CD4-positive, CD25-positive, alpha-beta regulatory T cell (primary cell): ENCODE results near the gene C16orf92. TPM values are rescaled to one million over a fixed set of nuclear protein-coding genes. Genes with fewer than 3 reads are reported as not detected.

ENCODE experiments used
- ATAC-seq, 2 donors: fragments of 150-1000 bp; cut with Tn5 transposase; one replicate each; pipeline ENCODE4 v1.10.0; 2021; ENCODE audit warnings: low read depth in 2 of 2, moderate number of reproducible peaks in 2 of 2, moderate library complexity in 1 of 2
- DNase-seq, 3 donors: peaks; one replicate each; pipeline versions ENCODE4 v3.0.0 to v3.0.0-alpha.2; 2012 to 2022; ENCODE audit warnings: mixed read lengths in 1 of 3
- H3K27ac ChIP-seq: one replicate; pipeline ENCODE4 v1.7.0; 2013; ENCODE audit warnings: mild to moderate bottlenecking, low read length; ENCODE audit not compliant: insufficient read depth, poor library complexity, severe bottlenecking
- H3K27me3 ChIP-seq: one replicate; pipeline ENCODE4 v1.7.0; 2013; ENCODE audit warnings: low read length; ENCODE audit not compliant: control insufficient read depth, insufficient read depth
- H3K36me3 ChIP-seq: one replicate; pipeline ENCODE4 v1.7.0; 2013; ENCODE audit warnings: mild to moderate bottlenecking, low read length, moderate library complexity; ENCODE audit not compliant: control insufficient read depth, insufficient read depth
- H3K4me1 ChIP-seq: 2 replicates; pipeline ENCODE4 v1.7.0; 2013; ENCODE audit warnings: mild to moderate bottlenecking, low read length; ENCODE audit not compliant: insufficient read depth, control insufficient read depth, poor library complexity, severe bottlenecking
- H3K4me3 ChIP-seq: one replicate; pipeline ENCODE4 v1.7.0; 2013; ENCODE audit warnings: low read depth, mild to moderate bottlenecking, low read length, moderate library complexity
- H3K9me3 ChIP-seq, 2 experiments: 1 replicate in 1 of 2; 2 replicates in 1 of 2; pipeline ENCODE4 v1.7.0; 2013; ENCODE audit warnings: low read length in 2 of 2, mild to moderate bottlenecking in 1 of 2, moderate library complexity in 1 of 2; ENCODE audit not compliant: control insufficient read depth in 2 of 2
- H3K27ac Mint-ChIP-seq, 3 donors: one replicate each; pipeline ENCODE4 v1.8.0; 2020 to 2022; ENCODE audit warnings: mild to moderate bottlenecking in 3 of 3, mixed read lengths in 3 of 3, moderate library complexity in 2 of 3
- H3K27me3 Mint-ChIP-seq: one replicate; pipeline ENCODE4 v1.8.0; 2022; ENCODE audit warnings: mild to moderate bottlenecking, mixed read lengths
- H3K36me3 Mint-ChIP-seq: one replicate; pipeline ENCODE4 v1.8.0; 2020; ENCODE audit warnings: mixed read lengths
- H3K4me1 Mint-ChIP-seq, 4 donors: one replicate each; pipeline ENCODE4 v1.8.0; 2020 to 2022; ENCODE audit warnings: mixed read lengths in 4 of 4, mild to moderate bottlenecking in 1 of 4
- H3K4me3 Mint-ChIP-seq, 4 donors: one replicate each; pipeline ENCODE4 v1.8.0; 2020 to 2022; ENCODE audit warnings: mild to moderate bottlenecking in 4 of 4, mixed read lengths in 4 of 4, moderate library complexity in 3 of 4
- H3K9me3 Mint-ChIP-seq, 7 donors: one replicate each; pipeline ENCODE4 v1.8.0; 2020 to 2022; ENCODE audit warnings: mixed read lengths in 7 of 7, mild to moderate bottlenecking in 3 of 7, moderate library complexity in 2 of 7
- polyA plus RNA-seq, 4 donors: library from polyadenylated mRNA; unstranded; fragments of 300-500 nt; fragmentation: Illumina TruSeq; gene quantifications; one replicate each; pipeline ENCODE4 v1.2.3, GENCODE V29; 2021
- total RNA-seq: library from RNA; stranded (reverse); gene quantifications from one replicate; pipeline ENCODE4 v1.2.3, GENCODE V29; 2022

Gene C16orf92
- total and polyA plus RNA-seq, 5 donors from 2014 or later = not detected

DNA sequence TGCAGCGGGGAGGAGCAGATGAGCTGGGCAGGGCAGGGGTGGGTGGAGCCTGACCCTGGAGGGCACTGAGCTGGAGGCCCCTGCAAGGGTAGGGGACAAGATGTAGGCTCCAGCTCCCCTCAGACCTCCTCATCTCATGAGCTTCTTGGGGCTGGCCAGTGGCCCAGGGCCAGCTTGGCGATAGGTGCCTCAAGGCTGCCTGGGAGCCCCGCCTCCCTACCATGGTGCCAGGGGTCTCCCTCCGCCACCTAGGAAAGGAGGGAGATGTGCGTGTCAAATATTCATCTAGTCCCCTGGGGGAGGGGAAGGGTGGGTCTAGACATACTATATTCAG, 31.5 kb upstream of the C16orf92 start:
- Histone ChIP-seq H3K4me3 (no peak overlapping the region), H3K36me3 (peaks cover 33% of the 10 kb centered on the region), H3K9me3 (no peaks in the 10 kb centered on the region), H3K4me1 (peaks cover 14% of the 10 kb centered on the region), H3K27ac (no peak overlapping the region), H3K27me3 (no peaks in the 10 kb centered on the region)
- H3K27ac Mint-ChIP-seq = no peak overlapping the region
- peaks cover 0 to 27% (median 8%) of the 10 kb centered on the region in 4 donors for H3K4me1 Mint-ChIP-seq
- ATAC-seq (no peak), DNase-seq (no peak)
- no peaks in the 10 kb centered on the region for H3K9me3 Mint-ChIP-seq
- H3K27me3 Mint-ChIP-seq = peaks cover 4% of the 10 kb centered on the region
- H3K4me3 Mint-ChIP-seq = no peak overlapping the region
- H3K36me3 Mint-ChIP-seq = peaks cover 24% of the 10 kb centered on the region

DNA sequence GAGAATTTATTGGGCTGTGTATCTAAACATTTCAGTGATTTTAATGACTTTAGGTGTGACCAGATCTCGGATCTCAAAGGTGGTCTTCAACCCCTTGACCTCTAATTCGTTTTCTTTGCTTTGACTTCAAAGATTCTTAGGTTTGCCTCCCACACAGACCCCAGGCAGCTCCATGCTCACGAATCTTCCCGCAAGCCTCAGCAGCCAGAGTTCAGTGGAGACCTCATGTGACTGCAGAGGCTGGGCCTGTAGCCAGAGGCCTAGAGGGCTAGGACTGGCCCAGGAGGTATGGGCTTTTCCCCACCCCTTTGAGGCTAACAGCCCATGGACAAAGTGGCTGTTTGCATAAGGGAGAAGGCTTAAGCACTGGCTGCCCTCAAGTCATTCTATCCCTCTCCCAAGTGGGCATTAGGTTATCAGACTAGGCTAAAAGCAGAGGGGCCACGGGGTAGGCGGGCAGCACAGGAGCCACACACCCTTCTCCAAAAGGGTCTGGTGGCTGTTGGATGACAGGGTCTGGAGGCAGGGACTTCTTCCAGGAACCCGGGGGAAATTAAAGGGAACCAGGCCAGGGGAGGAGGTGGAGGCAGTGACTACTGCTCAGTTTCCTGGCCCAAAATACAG, 30.5 kb upstream of the C16orf92 start:
- Histone ChIP-seq H3K27ac (no peak overlapping the region), H3K4me1 (peaks cover 20% of the 10 kb centered on the region), H3K9me3 (no peaks in the 10 kb centered on the region), H3K36me3 (peaks cover 30% of the 10 kb centered on the region), H3K4me3 (no peak overlapping the region), H3K27me3 (no peaks in the 10 kb centered on the region)
- Mint-ChIP-seq H3K27me3 (peaks cover 4% of the 10 kb centered on the region), H3K36me3 (peaks cover 24% of the 10 kb centered on the region), H3K9me3 (no peaks in the 10 kb centered on the region), H3K4me1 (peaks cover 4 to 33% (median 14%) of the 10 kb centered on the region in 4 donors), H3K27ac (no peak overlapping the region), H3K4me3 (peak overlapping the region in 2 of 4 donors; percentile 39 to 49)
- no peak for ATAC-seq
- DNase-seq = no peak

GRCh38 chr16:29993191-29993902, 29.7 kb upstream of the C16orf92 start:
- H3K27ac Mint-ChIP-seq = no peak overlapping the region
- no peak overlapping the region for H3K4me3 ChIP-seq
- peaks cover 5 to 40% (median 17%) of the 10 kb centered on the region in 4 donors for H3K4me1 Mint-ChIP-seq
- no peaks in the 10 kb centered on the region for H3K27me3 ChIP-seq
- no peak for DNase-seq
- H3K27me3 Mint-ChIP-seq = peaks cover 4% of the 10 kb centered on the region
- no peak overlapping the region for H3K27ac ChIP-seq
- no peaks in the 10 kb centered on the region for H3K9me3 Mint-ChIP-seq
- H3K4me1 ChIP-seq = peaks cover 20% of the 10 kb centered on the region
- peaks cover 22% of the 10 kb centered on the region for H3K36me3 Mint-ChIP-seq
- H3K4me3 Mint-ChIP-seq = peak overlapping the region in 3 of 4 donors; percentile 68 to 97 (median 71)
- no peaks in the 10 kb centered on the region for H3K9me3 ChIP-seq
- ATAC-seq = no peak
- H3K36me3 ChIP-seq = peaks cover 28% of the 10 kb centered on the region

DNA sequence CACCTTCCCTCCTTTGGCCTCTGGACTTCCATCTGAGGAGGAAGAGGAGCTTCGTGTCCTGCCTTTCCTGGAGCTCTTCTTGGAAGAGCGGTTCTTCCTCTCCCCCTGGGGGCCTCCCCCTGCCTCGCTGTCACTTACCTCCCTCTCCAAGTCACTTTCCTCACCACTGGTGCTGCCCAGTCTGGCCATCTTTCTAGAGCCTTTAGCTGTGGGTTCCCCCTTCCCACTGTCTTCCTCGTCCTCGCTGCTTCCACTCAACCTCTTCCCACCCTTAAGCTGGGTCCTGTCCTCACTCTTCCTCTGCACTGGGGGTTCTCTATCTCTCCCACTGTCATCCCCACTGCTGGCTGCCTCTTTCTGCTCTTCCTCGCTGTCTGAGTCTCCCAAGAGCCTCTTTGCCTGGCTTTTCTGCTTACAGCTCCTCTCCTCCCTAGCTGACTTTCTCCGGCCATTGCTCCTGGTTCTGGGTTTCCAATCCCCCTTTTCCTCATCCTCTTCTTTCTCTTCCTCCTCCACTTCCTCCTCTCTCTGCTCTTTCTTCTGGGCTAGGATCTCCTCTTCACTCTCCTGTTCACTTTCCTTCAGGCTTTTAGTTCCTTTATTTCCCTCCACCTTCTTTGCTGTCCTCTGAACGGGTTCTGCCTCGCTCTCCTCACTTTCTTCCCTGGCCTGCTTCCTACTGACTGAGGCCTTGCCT, 28.9 kb upstream of the C16orf92 start:
- Histone ChIP-seq H3K27me3 (no peaks in the 10 kb centered on the region), H3K4me1 (peaks cover 20% of the 10 kb centered on the region), H3K9me3 (no peaks in the 10 kb centered on the region), H3K4me3 (no peak overlapping the region), H3K27ac (peak overlapping the region; percentile 99), H3K36me3 (peaks cover 24% of the 10 kb centered on the region)
- no peaks in the 10 kb centered on the region for H3K9me3 Mint-ChIP-seq
- peaks cover 4% of the 10 kb centered on the region for H3K27me3 Mint-ChIP-seq
- peak overlapping the region; percentile 68 to 99 (median 84) for H3K4me3 Mint-ChIP-seq
- H3K27ac Mint-ChIP-seq = peak overlapping the region; percentile 83 to 99 (median 89)
- DNase-seq (no peak), ATAC-seq (no peak)
- H3K36me3 Mint-ChIP-seq = peaks cover 21% of the 10 kb centered on the region
- peaks cover 5 to 45% (median 18%) of the 10 kb centered on the region in 4 donors for H3K4me1 Mint-ChIP-seq

- Histone ChIP-seq H3K4me1 (peaks cover 20% of the 10 kb centered on the region), H3K27me3 (no peaks in the 10 kb centered on the region), H3K36me3 (peaks cover 18% of the 10 kb centered on the region), H3K27ac (peak overlapping the region; percentile 99), H3K9me3 (no peaks in the 10 kb centered on the region), H3K4me3 (peak overlapping the region; percentile 95)
- peak overlapping the region in 2 of 3 donors; percentile 99 for H3K27ac Mint-ChIP-seq
- DNase-seq = no peak
- peak overlapping the region; percentile 96 to 99 (median 97) for H3K4me3 Mint-ChIP-seq
- ATAC-seq = no peak
- peaks cover 9 to 52% (median 18%) of the 10 kb centered on the region in 4 donors for H3K4me1 Mint-ChIP-seq
- peaks cover 21% of the 10 kb centered on the region for H3K36me3 Mint-ChIP-seq
- H3K9me3 Mint-ChIP-seq = no peaks in the 10 kb centered on the region
- H3K27me3 Mint-ChIP-seq = peaks cover 4% of the 10 kb centered on the region
Measured at GRCh38 chr16:29994600-29995323, 28.2 kb upstream of the C16orf92 start.

DNA sequence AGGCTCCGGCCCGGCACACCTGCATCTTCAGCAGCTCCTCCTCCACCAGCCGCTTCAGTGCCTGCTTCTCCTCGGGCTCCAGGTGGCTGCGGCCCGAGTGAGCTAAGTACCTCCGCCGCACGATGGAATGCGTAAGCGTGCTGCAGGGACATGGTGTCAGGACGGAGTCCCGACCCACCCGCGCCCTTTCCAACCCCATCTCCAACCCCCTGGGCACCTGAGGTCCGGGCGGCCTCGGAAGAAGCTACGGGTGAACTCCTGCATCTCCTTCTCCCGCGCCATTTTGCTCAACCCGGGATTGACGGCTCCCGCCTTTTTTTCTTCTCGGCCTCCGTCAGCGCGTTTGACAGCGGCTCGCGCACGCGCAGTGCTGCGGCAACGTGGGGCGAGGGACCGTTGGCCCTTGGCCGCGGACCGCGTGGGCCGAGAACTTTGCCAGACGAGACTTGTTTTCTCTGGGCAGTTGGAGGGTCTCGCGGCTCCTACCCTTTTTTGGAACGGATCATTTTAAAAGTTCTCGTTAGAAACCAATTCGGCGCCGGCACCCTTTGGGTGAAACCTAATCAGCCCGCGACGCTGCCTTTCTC, 27.6 kb upstream of the C16orf92 start, which contains the start of gene HIRIP3:
Gene HIRIP3 (minus strand): TSS at position 294 of the 587 bp plus-strand sequence. CDS start 12 bp downstream, at position 282.
- peaks cover 9 to 55% (median 18%) of the 10 kb centered on the region in 4 donors for H3K4me1 Mint-ChIP-seq
- H3K36me3 ChIP-seq = peaks cover 16% of the 10 kb centered on the region

More for the DNA sequence above, 27.6 kb upstream of the C16orf92 start, which contains the start of gene HIRIP3:
- DNase-seq = peak; percentile 81 to 89 (median 89)
- H3K4me3 Mint-ChIP-seq = peak within 1 kb of the TSS; percentile 96 to 99 (median 97)
- peak; percentile 51 to 52 for ATAC-seq
- Histone ChIP-seq H3K27ac (peak within 1 kb of the TSS; percentile 99), H3K27me3 (no peaks in the 10 kb centered on the region), H3K4me1 (peaks cover 20% of the 10 kb centered on the region), H3K4me3 (peak within 1 kb of the TSS; percentile 95), H3K9me3 (no peaks in the 10 kb centered on the region)
- H3K9me3 Mint-ChIP-seq = no peaks in the 10 kb centered on the region
- peak within 1 kb of the TSS; percentile 96 to 99 (median 99) for H3K27ac Mint-ChIP-seq
- peaks cover 4% of the 10 kb centered on the region for H3K27me3 Mint-ChIP-seq
- peaks cover 19% of the 10 kb centered on the region for H3K36me3 Mint-ChIP-seq
